ENCODE results near the gene UBE2L3.

Gene UBE2L3

GRCh38 chr22:21665047-21665851, 97.7 kb downstream of the UBE2L3 start:
- no peak for TF ChIP-seq CTCF (IDR thresholded peaks at IDR 0.05; ENCODE audit: borderline replicate concordance, insufficient read depth, low read depth, low read length)
- H3K4me3 ChIP-seq (ENCODE audit: low read depth, low read length), result peak overlapping the region; percentile 97

GRCh38 chr22:21666786-21667185, 99.3 kb downstream of the UBE2L3 start:
- no peak for TF ChIP-seq CTCF (IDR thresholded peaks at IDR 0.05; ENCODE audit: borderline replicate concordance, insufficient read depth, low read depth, low read length)

GRCh38 chr22:21669026-21669425, 101.5 kb downstream of the UBE2L3 start:
- no peak overlapping the region for H3K4me3 ChIP-seq (ENCODE audit: low read depth, low read length)
- TF ChIP-seq CTCF (IDR thresholded peaks at IDR 0.05; ENCODE audit: borderline replicate concordance, insufficient read depth, low read depth, low read length), result no peak

More at GRCh38 chr22:21666786-21667185, 99.3 kb downstream of the UBE2L3 start:
- H3K4me3 ChIP-seq (ENCODE audit: low read depth, low read length), result peak overlapping the region; percentile 27

- TF ChIP-seq CTCF (IDR thresholded peaks at IDR 0.05; ENCODE audit: borderline replicate concordance, insufficient read depth, low read depth, low read length), result no peak
- H3K4me3 ChIP-seq (ENCODE audit: low read depth, low read length), result no peak overlapping the region
These were observed 104.7 kb downstream of the UBE2L3 start for GRCh38 chr22:21672107-21672629.

All from GM12875 (cell line).